H1 (cell line): ENCODE results near the gene ZNF213. TPM values are rescaled to one million over a fixed set of nuclear protein-coding genes. Genes with fewer than 3 reads are reported as not detected.

Experiments
- CTCF ChIA-PET: fragments of 300-600 bp; sonication (Branson Sonifier 250); formaldehyde crosslinking; loops from one replicate; lab custom pipeline; 2021; ENCODE audit not compliant: partially characterized antibody; lab: Charles Lee
- POLR2A ChIA-PET: fragments of 300-600 bp; sonication (Branson Sonifier 250); formaldehyde crosslinking; loops from one replicate; lab custom pipeline; 2021; ENCODE audit warnings: inconsistent platforms; ENCODE audit not compliant: partially characterized antibody; lab: Charles Lee
- DNase-seq, 2 experiments: peaks; one replicate each; pipeline versions ENCODE4 v3.0.0 to v3.0.0-alpha.2; 2010 to 2022; ENCODE audit warnings: low spot score in 2 of 2, low read depth in 1 of 2, mixed read lengths in 1 of 2
- FAIRE-seq: peaks from 2 replicates; lab custom pipeline; 2011; peaks lifted over from hg19 to GRCh38; lab: Jason Lieb, UNC
- H2AFZ ChIP-seq: 2 replicates; pipeline ENCODE4 v1.8.1; 2012; ENCODE audit warnings: low read length, inconsistent platforms
- H2AK5ac ChIP-seq: 2 replicates; pipeline ENCODE4 v1.6.1; 2013; ENCODE audit warnings: low read depth, low read length
- H2BK120ac ChIP-seq: replicated peaks from 2 replicates; pipeline ENCODE3; 2013; ENCODE audit warnings: low read depth, low read length, inconsistent platforms
- H2BK12ac ChIP-seq: 2 replicates; pipeline ENCODE4 v1.6.1; 2013; ENCODE audit warnings: low read depth, low read length
- H2BK15ac ChIP-seq: 2 replicates; pipeline ENCODE4 v1.6.1; 2013; ENCODE audit warnings: low read length
- H2BK20ac ChIP-seq: 2 replicates; pipeline ENCODE4 v1.6.1; 2013; ENCODE audit warnings: low read length
- H2BK5ac ChIP-seq: 2 replicates; pipeline ENCODE4 v1.6.1; 2013; ENCODE audit warnings: low read depth, low read length
- H3K14ac ChIP-seq: 2 replicates; pipeline ENCODE4 v1.6.1; 2013; ENCODE audit warnings: inconsistent platforms; ENCODE audit not compliant: insufficient read length
- H3K18ac ChIP-seq: 2 replicates; pipeline ENCODE4 v1.6.1; 2013; ENCODE audit warnings: low read length; ENCODE audit errors: extremely low read depth
- H3K23ac ChIP-seq: 2 replicates; pipeline ENCODE4 v1.6.1; 2013; ENCODE audit warnings: inconsistent platforms; ENCODE audit not compliant: insufficient read length
- H3K23me2 ChIP-seq: 2 replicates; pipeline ENCODE4 v1.6.1; 2013; ENCODE audit warnings: low read depth, low read length
- H3K27ac ChIP-seq: 2 replicates; pipeline ENCODE4 v1.6.1; 2011; ENCODE audit warnings: low read depth, low read length, inconsistent platforms
- H3K27me3 ChIP-seq, 4 experiments: replicated peaks in 1 of 4; 1 replicate in 1 of 4; 2 replicates in 3 of 4; pipeline versions ENCODE4 v1.6.1 to v1.8.1; 2011 to 2013; ENCODE audit warnings: low read length in 3 of 4, mild to moderate bottlenecking in 3 of 4, inconsistent platforms in 2 of 4, mixed read lengths in 2 of 4, moderate library complexity in 1 of 4; ENCODE audit not compliant: control insufficient read depth in 3 of 4, insufficient read depth in 3 of 4; ENCODE audit errors: extremely low read depth in 1 of 4
- H3K36me3 ChIP-seq, 4 experiments: 2 replicates each; pipeline versions ENCODE4 v1.6.1 to v1.8.1; 2011 to 2013; ENCODE audit warnings: mild to moderate bottlenecking in 4 of 4, low read length in 3 of 4, moderate library complexity in 2 of 4, control low read depth in 1 of 4, inconsistent platforms in 1 of 4; ENCODE audit not compliant: insufficient read depth in 4 of 4, control insufficient read depth in 2 of 4
- H3K4ac ChIP-seq: replicated peaks from 2 replicates; pipeline ENCODE3; 2013; ENCODE audit warnings: low read length, low read depth, mixed read lengths, inconsistent platforms; ENCODE audit not compliant: insufficient read length
- H3K4me1 ChIP-seq, 4 experiments: replicated peaks in 1 of 4; 1 replicate in 1 of 4; 2 replicates in 3 of 4; pipeline versions ENCODE4 v1.6.1 to v1.8.1; 2011 to 2013; ENCODE audit warnings: low read length in 3 of 4, inconsistent platforms in 2 of 4, mixed read lengths in 1 of 4; ENCODE audit not compliant: insufficient read depth in 4 of 4, control insufficient read depth in 3 of 4
- H3K4me2 ChIP-seq, 2 experiments: 2 replicates each; pipeline versions ENCODE4 v1.6.1 to v1.8.1; 2011 to 2013; ENCODE audit warnings: low read depth in 2 of 2, low read length in 2 of 2, control low read depth in 1 of 2, inconsistent platforms in 1 of 2, mild to moderate bottlenecking in 1 of 2; ENCODE audit not compliant: insufficient read depth in 1 of 2
- H3K4me3 ChIP-seq, 4 experiments: fragments of 200-600, 300-600 bp in 1 of 4; sonication (generic), shearing (Covaris generic), sonication (Bioruptor Twin) in 1 of 4; 2 replicates each; pipeline versions ENCODE4 v1.5.1 to v1.8.1; 2011 to 2016; ENCODE audit warnings: low read length in 4 of 4, low read depth in 3 of 4, control low read depth in 2 of 4, inconsistent platforms in 2 of 4, mild to moderate bottlenecking in 2 of 4, mixed read lengths in 1 of 4, moderate library complexity in 1 of 4; ENCODE audit not compliant: insufficient read depth in 2 of 4; ENCODE audit errors: extremely low read depth in 1 of 4
- H3K56ac ChIP-seq: replicated peaks from 2 replicates; pipeline ENCODE3; 2013; ENCODE audit warnings: low read depth, mild to moderate bottlenecking, mixed read lengths, low read length, inconsistent platforms; ENCODE audit not compliant: insufficient read length
- H3K79me1 ChIP-seq: 2 replicates; pipeline ENCODE4 v1.6.1; 2013; ENCODE audit warnings: low read depth, low read length, control low read depth
- H3K79me2 ChIP-seq, 2 experiments: 2 replicates each; pipeline versions ENCODE4 v1.6.1 to v1.8.1; 2012 to 2013; ENCODE audit warnings: low read length in 2 of 2, mild to moderate bottlenecking in 2 of 2, inconsistent platforms in 1 of 2; ENCODE audit not compliant: insufficient read depth in 2 of 2, control insufficient read depth in 1 of 2
- H3K9ac ChIP-seq, 4 experiments: replicated peaks in 1 of 4; 1 replicate in 1 of 4; 2 replicates in 3 of 4; pipeline versions ENCODE4 v1.6.1 to v1.8.1; 2011 to 2013; ENCODE audit warnings: low read depth in 3 of 4, low read length in 3 of 4, control low read depth in 2 of 4, mild to moderate bottlenecking in 2 of 4, moderate library complexity in 2 of 4, inconsistent platforms in 1 of 4; ENCODE audit errors: extremely low read depth in 1 of 4
- H3K9me3 ChIP-seq, 2 experiments: 2 replicates each; pipeline versions ENCODE4 v1.6.1 to v1.8.1; 2012 to 2013; ENCODE audit warnings: mild to moderate bottlenecking in 2 of 2, moderate library complexity in 2 of 2, control low read depth in 1 of 2, inconsistent platforms in 1 of 2, low read depth in 1 of 2, low read length in 1 of 2, mixed read lengths in 1 of 2; ENCODE audit not compliant: insufficient read depth in 2 of 2
- H4K20me1 ChIP-seq, 2 experiments: replicated peaks in 1 of 2; 2 replicates each; pipeline versions ENCODE3 to v1.8.1; 2011 to 2013; ENCODE audit warnings: inconsistent platforms in 2 of 2, low read length in 2 of 2, mild to moderate bottlenecking in 1 of 2; ENCODE audit not compliant: insufficient read depth in 2 of 2, control insufficient read depth in 1 of 2
- H4K5ac ChIP-seq: 2 replicates; pipeline ENCODE4 v1.6.1; 2013; ENCODE audit warnings: low read length, low read depth, mixed read lengths, inconsistent platforms; ENCODE audit not compliant: insufficient read length
- H4K8ac ChIP-seq: 2 replicates; pipeline ENCODE4 v1.8.0; 2013; ENCODE audit warnings: mild to moderate bottlenecking, moderate library complexity, low read length, inconsistent platforms; ENCODE audit not compliant: insufficient read depth; ENCODE audit errors: extremely low read depth
- H4K91ac ChIP-seq: replicated peaks from 2 replicates; pipeline ENCODE3; 2013; ENCODE audit warnings: low read length, mixed read lengths, inconsistent platforms; ENCODE audit not compliant: insufficient read length
- BCL11A ChIP-seq, 2 experiments: IDR thresholded peaks; one replicate each; pipeline ENCODE4 v1.6.1; 2011; ENCODE audit warnings: low read depth in 2 of 2, low read length in 2 of 2, mild to moderate bottlenecking in 2 of 2
- FOSL1 ChIP-seq: IDR thresholded peaks from 2 replicates; pipeline ENCODE4 v1.6.1; 2011; ENCODE audit warnings: mild to moderate bottlenecking, low read depth, low read length, moderate library complexity; ENCODE audit not compliant: insufficient read depth
- GTF2F1 ChIP-seq: IDR thresholded peaks from 2 replicates; pipeline ENCODE4 v1.6.1; 2012; ENCODE audit warnings: low read depth, low read length, improper control_type of control experiment, borderline replicate concordance
- HDAC2 ChIP-seq, 2 experiments: fragments of 300-600 bp in 1 of 2; sonication (generic) in 1 of 2; IDR thresholded peaks; 2 replicates each; pipeline ENCODE4 v1.6.1; 2011 to 2012; ENCODE audit warnings: low read depth in 2 of 2, low read length in 2 of 2, mild to moderate bottlenecking in 2 of 2, moderate library complexity in 2 of 2, borderline replicate concordance in 1 of 2, inconsistent platforms in 1 of 2
- MAFK ChIP-seq: IDR thresholded peaks from 2 replicates; pipeline ENCODE4 v1.6.1; 2012; ENCODE audit warnings: low read depth, mild to moderate bottlenecking, improper control_type of control experiment, low read length
- POLR2AphosphoS5 ChIP-seq: IDR thresholded peaks from 2 replicates; pipeline ENCODE4 v1.6.1; 2011; ENCODE audit warnings: low read depth, low read length
- POU5F1 ChIP-seq: IDR thresholded peaks from 2 replicates; pipeline ENCODE4 v1.6.1; 2011; ENCODE audit warnings: low read depth, mild to moderate bottlenecking, low read length, moderate library complexity
- TAF7 ChIP-seq: optimal IDR thresholded peaks from 2 replicates; pipeline ENCODE3; 2011; ENCODE audit warnings: low read depth, mild to moderate bottlenecking, inconsistent platforms, low read length, moderate library complexity, borderline replicate concordance
- WGBS, 2 experiments: shearing (Covaris generic) in 1 of 2; methylation state at CpG; one replicate each; pipeline versions ENCODE4 v1.1.6 to v1.1.7; 2013 to 2015; ENCODE audit warnings: low lambda C conversion rate in 2 of 2, mixed read lengths in 2 of 2, inconsistent platforms in 1 of 2, low coverage in 1 of 2, missing lambda C conversion rate in 1 of 2; ENCODE audit not compliant: insufficient replicate concordance in 2 of 2, insufficient coverage in 1 of 2, insufficient read length in 1 of 2; ENCODE audit errors: extremely low coverage in 1 of 2, missing lambda C conversion rate in 1 of 2; 5-methylcytosine and 5-hydroxymethylcytosine counted together
- polyA plus RNA-seq, 7 experiments: library from polyadenylated mRNA; depleted of rRNA in 3 of 7; stranded (reverse) in 5 of 7; unstranded in 2 of 7; fragments of >200 nt in 5 of 7; fragments of 200-250 nt in 2 of 7; gene quantifications; 1 replicate in 5 of 7; 2 replicates in 1 of 7; 4 replicates in 1 of 7; pipeline versions ENCODE4 v1.2.1 to v1.2.3, GENCODE V29; 2011 to 2013; ENCODE audit warnings: missing spikeins in 2 of 7, mixed read lengths in 2 of 7
- total RNA-seq: library from RNA; stranded (reverse); fragmentation: NEBNext Ultra II Directional; extraction: Animal tissue kit (Norgen Biotek cat#: 25700); gene quantifications from 2 replicates; pipeline ENCODE4 v1.2.1, GENCODE V29; 2021
- TF ChIP-seq, protein P1 (sequence below): IDR thresholded peaks from 2 replicates; pipeline ENCODE4 v1.6.1; 2012; ENCODE audit warnings: inconsistent platforms

The ZNF213 gene
- total and polyA plus RNA-seq, 2 of the 8 experiments (the other 6 are each of a cell fraction or from before 2014, with no cell fraction given): 1.6 to 6.9 TPM

DNA sequence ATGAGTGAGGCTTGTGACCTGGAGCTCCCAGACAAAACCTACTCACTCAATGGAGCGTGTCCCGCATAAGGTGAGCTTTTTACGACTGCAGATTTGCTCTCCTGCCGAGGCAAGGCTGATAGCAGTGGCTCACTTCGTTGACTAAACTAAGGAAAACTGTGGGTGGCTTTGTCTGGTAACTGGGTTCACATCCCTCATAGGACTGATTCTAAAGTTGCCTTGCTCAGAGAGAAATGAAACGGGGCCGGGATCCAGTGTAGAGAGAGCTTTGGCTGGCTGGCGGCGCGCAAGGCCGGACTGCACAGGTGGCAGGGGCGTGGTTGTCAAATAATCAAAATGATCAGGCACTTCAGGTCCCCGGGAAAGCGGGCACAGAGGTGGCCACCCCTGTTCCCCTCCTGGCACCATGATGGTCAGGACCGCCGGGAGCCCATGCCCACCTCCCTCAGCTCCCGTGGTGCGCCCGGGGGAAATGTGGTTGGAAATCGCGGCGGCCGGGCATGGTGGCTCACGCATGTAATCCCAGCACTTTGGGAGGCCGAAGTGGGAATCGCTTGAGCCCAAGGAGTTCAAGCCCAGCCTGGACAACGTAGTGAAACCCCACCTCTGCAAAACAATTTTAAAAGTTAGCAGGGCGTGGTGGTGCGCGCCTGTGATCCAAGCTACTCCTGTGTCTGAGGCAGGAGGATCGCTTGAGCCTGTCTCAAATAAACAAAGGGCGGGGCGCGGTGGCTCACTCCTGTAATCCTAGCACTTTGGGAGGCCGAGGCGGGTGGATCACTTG, 26.6 kb downstream of the ZNF213 start:
- H2BK15ac ChIP-seq: no peak overlapping the region
- DNase-seq (no peak), FAIRE-seq (no peak)
- H4K91ac ChIP-seq: no peak overlapping the region
- ChIA-PET CTCF (interaction anchor here (0.6 to 3.1 kb wide), 10 partner anchors 10 to 226 kb away, joined by 3 to 22 read pairs (median 4); no protein-coding TSS in a partner anchor), POLR2A (interaction anchor here (1.4 to 2.6 kb wide), 4 partner anchors 9 to 64 kb away, joined by 3 to 14 read pairs (median 6); partner anchors contain the start of gene ZSCAN10)
- no peaks in the 10 kb centered on the region for H3K36me3 ChIP-seq
- H3K9ac ChIP-seq: no peak overlapping the region
- no peak overlapping the region for H3K18ac ChIP-seq
- H3K27me3 ChIP-seq: peaks cover 0 to 10% (median 7%) of the 10 kb centered on the region in 4 experiments; a peak in 5 of 7 replicates
- H3K4ac ChIP-seq: no peak overlapping the region
- H2BK5ac ChIP-seq: no peak overlapping the region
- H2AFZ ChIP-seq: no peak overlapping the region
- no peak overlapping the region for H3K4me2 ChIP-seq
- H3K14ac ChIP-seq: no peak overlapping the region
- H3K27ac ChIP-seq: no peak overlapping the region
- no peak overlapping the region for H3K4me3 ChIP-seq
- H3K79me2 ChIP-seq: no peaks in the 10 kb centered on the region
- H3K56ac ChIP-seq: no peak overlapping the region
- H3K23me2 ChIP-seq: peaks cover 13% of the 10 kb centered on the region
- H2BK20ac ChIP-seq: no peak overlapping the region
- peaks cover 0 to 2% of the 10 kb centered on the region in 2 experiments for H4K20me1 ChIP-seq
- H3K4me1 ChIP-seq: peaks cover 0 to 7% (median 4%) of the 10 kb centered on the region in 4 experiments; a peak in 3 of 7 replicates
- no peak overlapping the region for H2AK5ac ChIP-seq
- H3K23ac ChIP-seq: no peak overlapping the region
- 96% methylated on average over 36 of the region's 36 CpGs; no CpG with 5 or more reads in 1 of the 2 experiments for WGBS, 2 experiments
- H2BK120ac ChIP-seq: no peak overlapping the region
- H2BK12ac ChIP-seq: no peak overlapping the region
- H4K5ac ChIP-seq: no peak overlapping the region
- peaks cover 8 to 12% of the 10 kb centered on the region in 2 experiments for H3K9me3 ChIP-seq
- no peaks in the 10 kb centered on the region for H3K79me1 ChIP-seq
- no peak overlapping the region for H4K8ac ChIP-seq
- TF ChIP-seq MAFK (no peak), POLR2AphosphoS5 (no peak), POU5F1 (no peak), TAF7 (no peak), GTF2F1 (no peak), HDAC2 (IDR thresholded peaks at IDR 0.05; ENCODE audit: borderline replicate concordance in 1 of 2, low read depth in 2 of 2, low read length in 2 of 2) (no peak), FOSL1 (no peak), BCL11A (IDR thresholded peaks at IDR 0.05; ENCODE audit: low read depth in 2 of 2, low read length in 2 of 2) (no peak)
- TF ChIP-seq, protein P1, sequence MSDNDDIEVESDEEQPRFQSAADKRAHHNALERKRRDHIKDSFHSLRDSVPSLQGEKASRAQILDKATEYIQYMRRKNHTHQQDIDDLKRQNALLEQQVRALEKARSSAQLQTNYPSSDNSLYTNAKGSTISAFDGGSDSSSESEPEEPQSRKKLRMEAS: no peak
